GM12891 (cell line): ENCODE measurements around the gene CNGA3.
"Not testable (repeated sequence)": the region's sequence is repeated elsewhere in the genome, so short reads cannot be mapped to it uniquely, and the experiment has no call there.

Source experiments
- DNase-seq: peaks from one replicate; pipeline ENCODE4 v3.0.0; 2011; ENCODE audit warnings: low spot score; ENCODE audit not compliant: insufficient read length
- FAIRE-seq: peaks from 2 replicates; lab custom pipeline; 2011; peaks lifted over from hg19 to GRCh38; lab: Jason Lieb, UNC
- PAX5 ChIP-seq: IDR thresholded peaks from 2 replicates; pipeline ENCODE4 v1.6.1; 2011; ENCODE audit warnings: low read length, moderate library complexity, mild to moderate bottlenecking; ENCODE audit not compliant: insufficient read depth, severe bottlenecking
- POLR2A ChIP-seq: IDR thresholded peaks from 2 replicates; pipeline ENCODE4 v1.6.1; 2011; ENCODE audit warnings: low read depth, low read length, control low read depth
- POLR2AphosphoS5 ChIP-seq: IDR thresholded peaks from 2 replicates; pipeline ENCODE4 v1.6.1; 2011; ENCODE audit warnings: low read depth, low read length, control low read depth
- POU2F2 ChIP-seq: IDR thresholded peaks from 2 replicates; pipeline ENCODE4 v1.6.1; 2011; ENCODE audit warnings: low read depth, mild to moderate bottlenecking, control low read depth, low read length, moderate library complexity
- SPI1 ChIP-seq: IDR thresholded peaks from 2 replicates; pipeline ENCODE4 v1.6.1; 2011; ENCODE audit warnings: low read depth, low read length, control low read depth
- TAF1 ChIP-seq: IDR thresholded peaks from 2 replicates; pipeline ENCODE4 v1.6.1; 2011; ENCODE audit warnings: low read depth, low read length, control low read depth

Gene CNGA3

DNA sequence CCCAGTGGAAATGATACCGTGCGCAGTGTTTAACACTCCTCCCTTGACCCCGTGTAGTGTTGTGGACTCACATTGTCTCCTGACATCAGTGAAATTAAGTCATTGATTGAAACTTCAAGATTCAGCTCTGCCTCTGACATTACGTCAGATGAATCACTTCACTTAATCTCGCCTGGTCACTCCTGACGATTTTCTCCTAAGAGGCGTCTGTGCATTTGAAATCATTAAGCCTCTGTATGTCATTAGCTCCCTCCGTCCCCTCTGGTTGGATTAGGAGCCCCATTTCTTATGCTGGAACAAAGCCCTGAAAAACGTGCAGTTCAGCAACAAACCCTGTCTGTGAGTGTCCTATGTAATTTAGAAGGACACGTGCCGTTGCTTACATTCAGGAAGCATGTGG, 36.7 kb upstream of the CNGA3 start:
- no peak for TF ChIP-seq POLR2AphosphoS5
- TF ChIP-seq POU2F2: no peak
- no peak for TF ChIP-seq SPI1
- no peak for TF ChIP-seq POLR2A
- no peak for TF ChIP-seq PAX5
- TF ChIP-seq TAF1: no peak
- no peak for DNase-seq
- FAIRE-seq: no peak

DNA sequence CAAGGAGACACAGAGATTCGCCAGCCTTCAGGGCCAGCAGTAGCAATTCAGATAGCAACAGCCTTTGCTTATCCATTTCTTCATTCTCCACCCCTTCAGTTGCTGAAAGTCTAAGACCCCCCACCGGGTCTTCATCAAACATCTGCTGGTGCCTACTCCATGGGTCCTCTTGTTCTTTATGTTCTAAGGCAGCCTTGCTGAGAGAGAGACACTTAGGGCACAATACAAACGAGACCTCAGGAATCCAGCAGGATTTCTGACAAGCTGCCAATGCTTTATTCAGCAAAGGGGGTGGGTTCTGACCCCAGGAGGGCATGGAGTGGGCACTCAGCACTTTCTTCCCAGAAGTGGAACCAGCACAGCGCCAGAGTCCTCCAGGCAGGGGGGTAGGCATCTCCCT, 36.2 kb upstream of the CNGA3 start:
- DNase-seq (no peak), FAIRE-seq (no peak)
- TF ChIP-seq POLR2AphosphoS5: no peak
- TF ChIP-seq PAX5: no peak

DNA sequence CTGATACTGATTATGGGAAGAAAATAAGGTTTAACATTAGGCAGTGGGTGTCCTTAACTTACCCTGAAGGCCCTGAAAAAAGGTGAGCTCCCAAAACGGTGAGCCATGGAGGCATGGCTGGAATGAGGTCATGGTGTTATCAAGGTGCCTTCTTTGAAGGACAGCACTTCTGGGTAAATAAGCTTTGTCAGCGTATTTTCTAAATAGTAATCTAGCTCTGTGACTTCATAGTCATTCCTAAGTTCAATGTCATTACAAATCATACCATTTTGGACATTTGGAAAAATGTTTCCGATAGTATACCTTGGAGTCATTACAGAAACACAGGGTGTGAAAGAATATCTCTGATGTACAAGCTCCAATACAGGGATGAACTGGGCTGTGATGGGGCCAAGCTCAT, 35.2 kb upstream of the CNGA3 start:
- no peak for FAIRE-seq
- no peak for TF ChIP-seq POLR2A
- no peak for TF ChIP-seq SPI1
- TF ChIP-seq TAF1: no peak
- no peak for TF ChIP-seq PAX5
- TF ChIP-seq POU2F2: no peak
- no peak for TF ChIP-seq POLR2AphosphoS5
- no peak for DNase-seq

DNA sequence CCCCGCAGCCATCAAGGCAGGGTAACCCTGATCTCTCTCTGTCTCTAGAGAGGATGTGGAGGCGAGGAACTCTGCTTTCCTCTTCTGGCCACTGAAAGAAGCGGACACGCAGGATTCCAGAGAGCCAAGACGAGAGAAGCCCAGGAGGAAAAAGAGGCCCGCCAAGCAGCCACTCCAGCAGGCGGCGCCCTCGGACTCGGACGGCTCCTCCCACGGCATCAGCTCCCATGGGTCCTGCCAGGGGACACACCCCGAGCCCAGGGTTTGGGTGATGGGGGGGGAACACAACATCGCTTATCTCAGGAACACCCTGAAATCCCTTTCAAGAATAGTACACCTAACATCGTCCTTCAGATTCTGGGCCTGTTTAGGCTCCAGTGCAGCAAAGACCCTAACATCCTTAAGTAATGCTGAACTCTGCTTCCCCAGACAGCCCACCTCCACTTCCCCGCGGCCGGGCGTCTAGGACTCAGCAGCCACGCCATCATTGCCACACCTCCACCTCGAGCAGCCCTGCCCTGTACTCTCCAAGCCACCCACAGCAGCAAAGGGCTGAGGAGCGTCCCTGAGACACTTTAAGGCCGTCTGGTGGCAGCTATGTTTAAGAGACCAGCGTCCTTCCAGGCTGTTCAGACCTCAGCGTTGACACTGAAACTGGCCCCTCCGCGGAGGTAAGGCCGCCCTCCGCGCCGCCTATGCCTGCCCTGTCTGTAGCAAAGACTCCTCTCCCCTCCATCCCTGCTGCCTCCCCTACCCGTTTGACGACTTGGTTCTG, 34.3 kb upstream of the CNGA3 start:
- DNase-seq (no peak), FAIRE-seq (no peak)
- TF ChIP-seq TAF1 (no peak), SPI1 (no peak), POLR2A (no peak)

DNA sequence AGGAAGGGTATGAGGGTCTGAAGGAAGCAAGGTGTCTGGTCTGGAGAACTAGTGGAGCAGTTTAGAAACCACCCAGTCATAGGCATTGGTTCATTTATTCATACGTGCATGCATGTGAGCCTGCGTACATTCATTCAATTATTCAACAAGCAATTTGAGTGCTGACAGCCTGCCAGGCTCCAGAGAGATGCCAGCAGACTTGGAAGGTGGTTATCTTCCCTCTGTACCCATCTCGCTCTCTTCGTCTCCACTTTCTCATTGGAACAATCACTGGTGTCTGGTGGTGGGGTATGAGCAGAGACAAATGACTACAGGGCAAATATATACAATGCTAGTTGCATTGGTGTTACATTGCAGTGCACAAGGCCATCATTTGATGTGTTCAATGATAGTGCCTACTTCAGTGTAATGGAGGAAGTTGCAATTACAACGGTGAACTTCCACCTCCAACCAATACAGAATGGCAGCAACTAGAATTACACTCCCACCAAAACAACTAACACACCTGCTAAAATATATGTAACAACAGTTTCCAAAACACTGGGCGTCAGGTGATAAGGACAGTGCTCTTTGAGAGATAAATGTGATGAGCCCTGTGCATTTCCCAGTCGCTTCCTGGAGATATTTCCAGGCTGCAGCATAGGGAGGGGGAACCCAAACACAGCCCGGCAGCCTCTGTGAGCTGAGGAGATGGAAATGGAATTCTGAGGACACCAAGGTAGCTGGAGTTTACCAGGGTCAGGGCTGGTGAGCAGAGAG, 32.6 kb upstream of the CNGA3 start:
- TF ChIP-seq POLR2A (no peak), POU2F2 (no peak), TAF1 (no peak), SPI1 (no peak), PAX5 (no peak), POLR2AphosphoS5 (no peak)
- no peak for DNase-seq
- FAIRE-seq: no peak

DNA sequence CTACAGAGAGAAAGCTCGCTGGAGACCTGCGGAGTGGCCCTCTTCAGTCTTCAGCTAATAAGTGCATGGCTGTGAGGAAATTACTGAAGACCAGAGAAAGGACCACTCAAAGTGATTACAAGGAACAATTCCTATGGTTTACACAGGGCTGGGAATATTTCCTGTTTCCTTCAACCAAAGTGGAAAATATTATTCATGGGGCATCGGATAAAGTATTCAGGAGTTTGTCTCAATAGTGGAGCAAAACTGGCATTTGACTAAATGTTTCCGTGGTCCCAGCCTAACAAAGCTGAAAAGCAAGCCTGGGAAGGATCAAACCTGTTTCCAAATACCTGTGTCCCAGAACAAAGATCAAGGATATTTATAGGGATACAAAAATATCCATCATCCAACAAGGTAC, 32.0 kb upstream of the CNGA3 start:
- TF ChIP-seq POLR2A (no peak), POU2F2 (no peak), POLR2AphosphoS5 (no peak), TAF1 (no peak), PAX5 (no peak), SPI1 (no peak)
- no peak for DNase-seq
- FAIRE-seq: no peak

DNA sequence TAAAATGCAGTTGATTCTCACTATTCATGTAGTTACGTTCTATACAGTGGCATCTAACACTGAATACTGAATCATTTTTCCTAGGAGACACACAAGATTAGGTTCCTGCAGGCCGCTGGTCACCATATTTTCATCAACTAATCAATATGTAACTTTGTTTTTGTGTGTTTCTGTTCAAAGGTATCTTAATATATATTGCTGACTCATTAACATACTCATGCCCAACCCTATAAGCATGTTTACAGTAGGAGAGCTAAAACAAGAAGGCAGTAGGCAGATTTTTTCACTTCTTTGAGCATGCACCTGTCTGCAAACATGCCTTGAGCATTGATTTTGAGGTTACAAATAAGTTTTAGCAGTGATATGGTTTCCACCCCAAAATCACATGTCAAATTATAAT, 30.3 kb upstream of the CNGA3 start:
- TF ChIP-seq POLR2AphosphoS5 (no peak), POU2F2 (no peak), PAX5 (no peak), SPI1 (no peak), TAF1 (no peak), POLR2A (no peak)
- FAIRE-seq (no peak), DNase-seq (no peak)

DNA sequence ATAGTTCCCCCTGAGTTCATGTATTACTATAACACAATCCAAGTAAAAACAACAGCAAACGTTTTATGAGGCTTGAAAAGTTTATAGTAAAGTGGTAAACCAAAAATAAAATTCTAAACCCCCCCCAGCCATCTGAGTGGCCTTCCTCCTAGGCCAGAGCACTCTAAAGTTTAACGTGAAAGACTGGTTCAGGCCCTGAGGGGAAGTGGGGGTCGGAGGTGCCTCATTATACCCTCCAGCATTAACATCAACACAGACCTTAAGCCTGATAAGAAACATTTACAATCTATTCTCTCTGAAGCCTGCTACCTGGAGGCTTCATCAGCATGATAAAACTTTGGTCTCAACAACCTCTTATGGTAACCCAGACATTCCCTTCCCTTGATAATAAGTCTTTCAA, 29.0 kb upstream of the CNGA3 start:
- no peak for TF ChIP-seq TAF1
- no peak for TF ChIP-seq POLR2A
- no peak for TF ChIP-seq PAX5
- TF ChIP-seq POLR2AphosphoS5: no peak
- TF ChIP-seq POU2F2: no peak
- TF ChIP-seq SPI1: no peak
- no peak for DNase-seq
- no peak for FAIRE-seq

DNA sequence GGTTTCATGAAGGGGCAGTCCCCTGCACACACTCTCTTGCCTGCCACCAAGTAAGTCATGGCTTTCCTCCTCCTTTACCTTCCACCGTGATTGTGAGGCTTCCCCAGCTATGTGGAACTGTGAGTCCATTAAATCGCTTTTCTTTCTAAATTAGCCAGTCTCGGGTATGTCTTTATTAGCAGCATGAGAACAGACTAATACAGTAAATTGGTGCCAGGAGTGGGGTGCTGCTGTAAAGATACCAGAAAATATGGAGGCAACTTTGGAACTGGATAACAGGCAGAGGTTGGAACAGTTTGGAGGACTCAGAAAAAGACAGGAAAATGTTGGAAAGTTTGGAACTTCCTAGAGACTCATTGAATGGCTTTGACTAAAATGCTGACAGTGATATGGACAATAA, 26.1 kb upstream of the CNGA3 start:
- FAIRE-seq, DNase-seq: not testable (repeated sequence)

DNA sequence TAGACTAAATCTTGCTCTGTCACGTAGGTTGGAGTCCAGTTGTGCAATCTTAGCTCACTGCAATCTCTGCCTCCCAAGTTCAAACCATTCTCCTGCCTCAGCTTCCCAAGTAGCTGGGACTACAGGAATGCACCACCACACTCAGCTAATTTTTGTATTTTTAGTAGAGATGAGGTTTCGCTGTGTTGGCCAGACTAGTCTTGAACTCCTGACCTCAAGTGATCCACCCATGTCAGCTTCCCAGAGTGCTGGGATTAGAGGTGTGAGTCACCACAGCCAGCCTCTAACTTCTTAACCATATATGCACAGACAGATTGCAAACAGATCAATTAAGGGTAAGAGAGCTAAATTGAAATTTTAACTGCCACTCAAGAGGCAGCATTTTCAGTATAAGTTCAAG, 22.1 kb upstream of the CNGA3 start:
- FAIRE-seq: no peak
- TF ChIP-seq POLR2AphosphoS5 (no peak), POLR2A (no peak), PAX5 (no peak), SPI1 (no peak), POU2F2 (no peak), TAF1 (no peak)
- DNase-seq: no peak
